WI38 (cell line): Measurements from ENCODE around the gene CNTROB.

ENCODE experiments used
- H3K4me3 ChIP-seq: 2 replicates; pipeline ENCODE4 v1.5.1; 2011; ENCODE audit warnings: low read depth, mild to moderate bottlenecking, control low read depth, low read length
- CTCF ChIP-seq: IDR thresholded peaks from 2 replicates; pipeline ENCODE4 v1.5.1; 2012; ENCODE audit warnings: low read depth, mild to moderate bottlenecking, control low read depth, low read length

CNTROB gene

DNA sequence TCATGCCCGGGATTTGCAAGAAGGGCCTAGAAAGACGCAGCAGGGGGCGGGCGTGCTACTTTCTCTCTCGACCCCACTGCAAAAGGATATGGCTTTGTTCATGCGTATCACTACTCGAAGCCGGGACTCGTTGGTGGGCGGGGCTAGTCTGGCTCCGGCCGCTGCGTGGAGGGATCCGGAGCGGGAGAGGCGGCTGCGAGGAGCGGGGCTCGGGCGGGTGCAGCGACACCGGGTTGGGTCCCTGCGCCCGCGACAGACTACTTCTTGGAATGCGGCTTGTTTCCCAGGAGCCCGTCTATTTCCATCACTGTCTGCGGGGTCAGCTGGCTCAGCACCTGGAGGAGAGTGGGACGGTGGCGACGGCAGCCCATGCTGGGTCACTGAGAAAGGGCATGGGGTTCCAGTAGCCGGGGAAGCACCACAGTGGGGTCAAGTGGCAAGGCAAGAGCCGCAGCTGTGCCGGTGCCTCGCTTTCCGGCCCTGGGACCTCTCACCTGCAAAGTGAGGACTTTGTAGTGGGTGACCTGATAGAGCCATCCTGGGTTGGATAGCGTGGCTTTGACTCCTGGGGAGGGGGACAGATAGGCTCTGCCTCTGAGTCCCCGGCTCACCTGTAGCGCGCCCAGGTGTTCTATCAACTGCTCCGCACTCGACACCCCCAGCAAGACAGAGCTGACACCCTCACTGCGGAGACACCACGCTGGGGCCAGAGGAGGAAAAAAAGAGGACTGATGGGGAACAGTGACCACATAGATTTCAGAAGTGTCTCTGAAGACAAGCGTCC is 9.0 kb upstream of the CNTROB start:
- TF ChIP-seq CTCF, result no peak
- peak overlapping the region; percentile 56 for H3K4me3 ChIP-seq

GRCh38 chr17:7927596-7927995 is 4.4 kb upstream of the CNTROB start:
- TF ChIP-seq CTCF, result no peak
- no peak overlapping the region for H3K4me3 ChIP-seq

GRCh38 chr17:7929158-7930023 is 2.6 kb upstream of the CNTROB start, which contains the start of gene KCNAB3:
Gene KCNAB3 (minus strand): TSS chr17:7929856. CDS start chr17:7929435, 421 bp downstream.
- peak within 1 kb of the TSS; percentile 57 for H3K4me3 ChIP-seq
- TF ChIP-seq CTCF, result no peak

DNA sequence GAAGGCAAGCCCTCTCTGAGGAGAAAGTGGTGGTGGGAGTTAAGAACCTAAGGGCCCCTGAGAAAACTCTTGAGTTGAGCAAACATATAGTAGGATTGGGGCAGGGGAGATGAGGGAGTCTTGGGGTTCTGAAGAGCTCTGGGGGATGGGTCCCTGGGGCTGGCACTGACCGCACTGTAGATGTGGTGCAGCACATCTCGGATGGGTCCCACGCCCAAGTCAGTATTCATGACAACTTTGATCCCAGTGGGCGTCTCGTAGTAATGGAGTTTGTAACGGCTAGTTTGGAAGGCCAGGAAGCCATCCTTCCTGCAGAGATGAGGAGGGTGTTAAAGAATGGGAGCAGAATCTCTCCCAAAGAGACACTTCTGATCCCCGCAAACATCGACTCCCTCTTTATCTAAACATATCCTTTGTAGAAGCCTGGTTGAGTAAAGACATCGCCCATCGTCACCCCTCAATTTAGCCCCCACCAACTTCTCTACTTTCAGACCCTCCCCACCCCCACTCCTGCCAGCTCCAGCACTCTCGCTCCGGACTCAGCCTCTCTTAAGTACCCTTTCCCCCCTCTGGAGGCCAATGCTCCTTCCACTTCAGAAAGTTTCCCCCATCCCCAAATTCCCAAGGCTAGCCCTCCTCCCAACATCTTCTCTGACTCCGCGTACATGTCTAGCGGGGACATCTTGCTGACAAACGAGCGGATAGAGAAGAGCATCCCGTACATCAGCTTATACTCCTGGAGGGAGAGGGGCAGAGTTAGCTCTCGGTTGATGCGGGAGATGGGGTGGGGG is 970 bp upstream of the CNTROB start:
- H3K4me3 ChIP-seq, result peak overlapping the region; percentile 69
- TF ChIP-seq CTCF, result no peak

- H3K4me3 ChIP-seq, result peak overlapping the region; percentile 69
- TF ChIP-seq CTCF, result no peak
Measured at GRCh38 chr17:7932483-7932891, 481 bp downstream of the CNTROB start.

GRCh38 chr17:7932949-7933348 is 943 bp downstream of the CNTROB start:
- peak overlapping the region; percentile 69 for H3K4me3 ChIP-seq
- no peak for TF ChIP-seq CTCF
